ENCODE data around the gene RBMXL3. TPM values are rescaled to one million over a fixed set of nuclear protein-coding genes. Genes with fewer than 3 reads are reported as not detected.
"Not testable (repeated sequence)": the region's sequence is repeated elsewhere in the genome, so short reads cannot be mapped to it uniquely, and the experiment has no call there.

RBMXL3 gene
- polyA plus RNA-seq (ENCODE audit: insufficient read length in 3 of 3), result not detected

GRCh38 chrX:115189110-115189509 lies at the start of gene RBMXL3:
RBMXL3 (plus strand) TSS chrX:115189410; CDS start chrX:115189442, 32 bp downstream.
- no peak for DNase-seq (ENCODE audit: low read depth in 3 of 3, low spot score in 2 of 3)

- DNase-seq (ENCODE audit: low read depth in 3 of 3, low spot score in 2 of 3), result no peak
Observed at GRCh38 chrX:115142057-115142456, 47.2 kb upstream of the RBMXL3 start.

GRCh38 chrX:115147220-115147619 lies 42.0 kb upstream of the RBMXL3 start:
- no peak for DNase-seq (ENCODE audit: low read depth in 3 of 3, low spot score in 2 of 3)

- no peak for DNase-seq (ENCODE audit: low read depth in 3 of 3, low spot score in 2 of 3)
Observed at GRCh38 chrX:115173181-115173580, 16.0 kb upstream of the RBMXL3 start.

GRCh38 chrX:115174548-115174947 lies 14.7 kb upstream of the RBMXL3 start:
- DNase-seq (ENCODE audit: low read depth in 3 of 3, low spot score in 2 of 3), result no peak

- no peak for DNase-seq (ENCODE audit: low read depth in 3 of 3, low spot score in 2 of 3)
Observed at GRCh38 chrX:115177932-115178331, 11.3 kb upstream of the RBMXL3 start.

GRCh38 chrX:115178473-115178872 lies 10.7 kb upstream of the RBMXL3 start:
- DNase-seq (ENCODE audit: low read depth in 3 of 3, low spot score in 2 of 3), result no peak

- no peak for DNase-seq (ENCODE audit: low read depth in 3 of 3, low spot score in 2 of 3)
Observed at GRCh38 chrX:115183980-115184379, 5.2 kb upstream of the RBMXL3 start.

GRCh38 chrX:115189646-115190635 lies 731 bp downstream of the RBMXL3 start:
- DNase-seq (ENCODE audit: low read depth in 3 of 3, low spot score in 2 of 3), result no peak

- no peak for DNase-seq (ENCODE audit: low read depth in 3 of 3, low spot score in 2 of 3)
Observed at GRCh38 chrX:115190636-115191489, 1.7 kb downstream of the RBMXL3 start.

GRCh38 chrX:115191490-115192243 lies 2.5 kb downstream of the RBMXL3 start:
- no peak for DNase-seq (ENCODE audit: low read depth in 3 of 3, low spot score in 2 of 3)

- DNase-seq (ENCODE audit: low read depth in 3 of 3, low spot score in 2 of 3), result no peak
Observed at GRCh38 chrX:115192244-115192700, 3.1 kb downstream of the RBMXL3 start.

- DNase-seq (ENCODE audit: low read depth in 3 of 3, low spot score in 2 of 3), result no peak
Observed at GRCh38 chrX:115204040-115204439, 14.8 kb downstream of the RBMXL3 start.

- not testable (repeated sequence) for DNase-seq (ENCODE audit: low read depth in 3 of 3, low spot score in 2 of 3)
Observed at GRCh38 chrX:115209547-115209946, 20.3 kb downstream of the RBMXL3 start.

- DNase-seq (ENCODE audit: low read depth in 3 of 3, low spot score in 2 of 3), result no peak
Observed at GRCh38 chrX:115214151-115214550, 24.9 kb downstream of the RBMXL3 start.

- no peak for DNase-seq (ENCODE audit: low read depth in 3 of 3, low spot score in 2 of 3)
Observed at GRCh38 chrX:115214605-115215004, 25.4 kb downstream of the RBMXL3 start.

- DNase-seq (ENCODE audit: low read depth in 3 of 3, low spot score in 2 of 3), result not testable (repeated sequence)
Observed at GRCh38 chrX:115217346-115217745, 28.1 kb downstream of the RBMXL3 start.

GRCh38 chrX:115226929-115227328 lies 37.7 kb downstream of the RBMXL3 start:
- DNase-seq (ENCODE audit: low read depth in 3 of 3, low spot score in 2 of 3), result no peak

- DNase-seq (ENCODE audit: low read depth in 3 of 3, low spot score in 2 of 3), result no peak
Observed at GRCh38 chrX:115229337-115230003, 40.3 kb downstream of the RBMXL3 start.

- no peak for DNase-seq (ENCODE audit: low read depth in 3 of 3, low spot score in 2 of 3)
Observed at GRCh38 chrX:115232933-115233496, 43.8 kb downstream of the RBMXL3 start.

All from right renal cortex interstitium (tissue), 3 donors.